ENCODE data around the gene GOLT1A. TPM values are rescaled to one million over a fixed set of nuclear protein-coding genes. Genes with fewer than 3 reads are reported as not detected.

The GOLT1A gene
- total and polyA plus RNA-seq, 7 donors = 9.6 to 12.5 (median 12.0) TPM; not detected in 4

DNA sequence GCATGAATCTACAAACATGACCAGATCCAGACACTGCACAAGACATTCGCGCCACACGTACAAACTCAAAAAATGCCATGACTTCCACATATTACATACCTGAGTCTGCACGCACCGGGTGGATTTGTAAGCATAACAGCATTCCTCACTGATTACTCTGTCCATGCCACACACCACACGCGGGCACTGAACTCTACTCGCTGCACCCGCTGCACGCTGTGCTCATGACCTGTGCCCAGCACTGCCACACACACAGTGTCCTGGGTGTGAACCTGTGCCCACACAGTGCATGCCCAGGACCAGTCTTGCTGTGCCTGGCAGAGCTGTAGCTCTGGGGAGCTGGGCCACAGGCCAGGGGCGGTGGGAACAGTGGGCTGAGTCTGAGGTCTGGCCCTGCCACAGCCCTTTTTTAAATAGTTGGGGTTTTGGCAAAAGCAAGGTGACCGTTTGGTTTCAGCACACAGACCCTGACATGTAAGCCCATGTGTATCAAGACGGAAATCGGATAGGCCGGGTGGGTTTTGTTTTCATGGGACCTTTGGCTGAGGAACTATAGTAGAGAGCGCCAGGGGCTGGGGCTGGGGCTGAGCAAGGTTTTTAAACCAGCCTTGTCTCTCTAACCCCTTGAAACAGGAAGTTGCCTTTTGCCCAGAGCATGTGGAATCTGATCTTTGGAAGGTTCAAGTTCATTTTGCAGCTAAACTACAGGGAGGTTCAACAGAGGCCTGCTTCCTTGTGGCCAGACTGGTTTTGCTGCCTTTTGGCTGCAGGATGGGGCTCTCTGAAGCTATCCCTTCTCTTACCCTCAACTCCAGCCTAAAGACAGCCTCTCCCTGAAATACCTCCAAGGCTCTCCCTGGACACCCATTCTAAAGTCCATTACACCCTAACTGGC is 12.3 kb upstream of the GOLT1A start:
- intact Hi-C loops (cut with DNase I) = no loop called here
- 32 to 77% methylated on average over 16 of the region's 16 CpGs for WGBS, 2 donors
- no peak for TF ChIP-seq POLR2A (IDR thresholded peaks at IDR 0.05)
- TF ChIP-seq EP300 (IDR thresholded peaks at IDR 0.05) = no peak
- TF ChIP-seq, protein P1, sequence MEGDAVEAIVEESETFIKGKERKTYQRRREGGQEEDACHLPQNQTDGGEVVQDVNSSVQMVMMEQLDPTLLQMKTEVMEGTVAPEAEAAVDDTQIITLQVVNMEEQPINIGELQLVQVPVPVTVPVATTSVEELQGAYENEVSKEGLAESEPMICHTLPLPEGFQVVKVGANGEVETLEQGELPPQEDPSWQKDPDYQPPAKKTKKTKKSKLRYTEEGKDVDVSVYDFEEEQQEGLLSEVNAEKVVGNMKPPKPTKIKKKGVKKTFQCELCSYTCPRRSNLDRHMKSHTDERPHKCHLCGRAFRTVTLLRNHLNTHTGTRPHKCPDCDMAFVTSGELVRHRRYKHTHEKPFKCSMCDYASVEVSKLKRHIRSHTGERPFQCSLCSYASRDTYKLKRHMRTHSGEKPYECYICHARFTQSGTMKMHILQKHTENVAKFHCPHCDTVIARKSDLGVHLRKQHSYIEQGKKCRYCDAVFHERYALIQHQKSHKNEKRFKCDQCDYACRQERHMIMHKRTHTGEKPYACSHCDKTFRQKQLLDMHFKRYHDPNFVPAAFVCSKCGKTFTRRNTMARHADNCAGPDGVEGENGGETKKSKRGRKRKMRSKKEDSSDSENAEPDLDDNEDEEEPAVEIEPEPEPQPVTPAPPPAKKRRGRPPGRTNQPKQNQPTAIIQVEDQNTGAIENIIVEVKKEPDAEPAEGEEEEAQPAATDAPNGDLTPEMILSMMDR (IDR thresholded peaks at IDR 0.05) = no peak
- TF ChIP-seq POLR2AphosphoS5 (IDR thresholded peaks at IDR 0.05) = no peak
- Histone ChIP-seq H3K9me3 (no peaks in the 10 kb centered on the region), H3K4me1 (no peaks in the 10 kb centered on the region), H3K36me3 (no peaks in the 10 kb centered on the region), H3K27ac (no peak overlapping the region), H3K4me3 (no peak overlapping the region), H3K27me3 (no peaks in the 10 kb centered on the region)
- no peak for DNase-seq

- no peak overlapping the region for H3K4me3 ChIP-seq
Measured at GRCh38 chr1:204224655-204225054, 10.9 kb upstream of the GOLT1A start.

DNA sequence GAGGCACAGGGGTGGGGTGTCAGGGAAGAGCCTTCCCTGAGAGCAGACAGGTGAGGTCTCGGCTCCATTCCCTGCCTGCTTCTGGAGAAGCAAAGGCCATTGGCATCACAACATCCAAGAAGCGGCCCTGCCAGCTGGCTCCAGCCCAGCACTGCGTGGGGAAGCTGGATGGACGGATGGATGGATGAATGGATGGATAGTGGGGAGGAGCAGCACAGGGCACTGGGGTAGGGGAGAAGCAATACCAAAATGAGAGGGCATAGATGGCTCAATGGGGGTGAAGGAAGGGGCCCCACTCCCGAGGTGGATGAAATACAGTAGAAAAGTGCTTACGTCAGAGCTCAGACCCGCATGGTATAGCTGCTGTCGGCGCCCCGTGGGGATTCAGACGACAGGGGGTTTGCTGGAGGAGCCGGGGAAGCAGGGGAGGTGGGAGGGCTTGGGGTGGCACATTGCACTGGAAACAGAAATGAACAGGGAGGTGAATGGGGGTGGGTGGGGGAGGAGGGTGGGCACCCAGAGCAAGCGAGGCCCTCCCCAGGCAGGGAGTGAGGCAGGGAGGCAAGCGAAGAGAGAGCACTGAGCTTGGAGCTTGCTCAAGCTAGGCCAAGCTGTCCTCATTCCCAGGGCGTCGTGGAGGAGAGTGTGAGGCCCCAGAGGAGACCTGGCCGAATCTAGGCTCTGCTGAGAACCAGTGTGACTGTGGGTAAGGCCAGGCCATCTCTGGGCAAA is 9.5 kb upstream of the GOLT1A start:
- intact Hi-C loops (cut with DNase I) = no loop called here
- 86 to 89% methylated on average over 17 of the region's 17 CpGs for WGBS, 2 donors
- no peaks in the 10 kb centered on the region for H3K4me1 ChIP-seq
- H3K27ac ChIP-seq = no peak overlapping the region
- no peaks in the 10 kb centered on the region for H3K27me3 ChIP-seq
- no peaks in the 10 kb centered on the region for H3K9me3 ChIP-seq
- no peaks in the 10 kb centered on the region for H3K36me3 ChIP-seq
- H3K4me3 ChIP-seq = no peak overlapping the region
- TF ChIP-seq EP300 (IDR thresholded peaks at IDR 0.05) = no peak
- no peak for DNase-seq

More at GRCh38 chr1:204224655-204225054, 10.9 kb upstream of the GOLT1A start:
- Histone ChIP-seq H3K9me3 (no peaks in the 10 kb centered on the region), H3K4me1 (no peaks in the 10 kb centered on the region), H3K27ac (no peak overlapping the region), H3K27me3 (no peaks in the 10 kb centered on the region), H3K36me3 (no peaks in the 10 kb centered on the region)
- intact Hi-C loops (cut with DNase I) = no loop called here
- TF ChIP-seq, protein P1 (IDR thresholded peaks at IDR 0.05) = no peak
- TF ChIP-seq POLR2AphosphoS5 (IDR thresholded peaks at IDR 0.05) = no peak
- no peak for TF ChIP-seq EP300 (IDR thresholded peaks at IDR 0.05)
- no peak for TF ChIP-seq POLR2A (IDR thresholded peaks at IDR 0.05)
- WGBS, 2 donors = 88 to 89% methylated on average over 8 of the region's 8 CpGs
- no peak for DNase-seq

GRCh38 chr1:204222764-204223055 is 8.9 kb upstream of the GOLT1A start:
- DNase-seq = no peak
- Histone ChIP-seq H3K9me3 (no peaks in the 10 kb centered on the region), H3K27me3 (no peaks in the 10 kb centered on the region), H3K4me1 (no peaks in the 10 kb centered on the region), H3K36me3 (no peaks in the 10 kb centered on the region), H3K4me3 (no peak overlapping the region), H3K27ac (no peak overlapping the region)
- TF ChIP-seq POLR2A (IDR thresholded peaks at IDR 0.05) (no peak), EP300 (IDR thresholded peaks at IDR 0.05) (no peak), POLR2AphosphoS5 (IDR thresholded peaks at IDR 0.05) (no peak)
- TF ChIP-seq, protein P1 (IDR thresholded peaks at IDR 0.05) = no peak
- intact Hi-C loops (cut with DNase I) = no loop called here
- 89 to 92% methylated on average over 3 of the region's 3 CpGs for WGBS, 2 donors

DNA sequence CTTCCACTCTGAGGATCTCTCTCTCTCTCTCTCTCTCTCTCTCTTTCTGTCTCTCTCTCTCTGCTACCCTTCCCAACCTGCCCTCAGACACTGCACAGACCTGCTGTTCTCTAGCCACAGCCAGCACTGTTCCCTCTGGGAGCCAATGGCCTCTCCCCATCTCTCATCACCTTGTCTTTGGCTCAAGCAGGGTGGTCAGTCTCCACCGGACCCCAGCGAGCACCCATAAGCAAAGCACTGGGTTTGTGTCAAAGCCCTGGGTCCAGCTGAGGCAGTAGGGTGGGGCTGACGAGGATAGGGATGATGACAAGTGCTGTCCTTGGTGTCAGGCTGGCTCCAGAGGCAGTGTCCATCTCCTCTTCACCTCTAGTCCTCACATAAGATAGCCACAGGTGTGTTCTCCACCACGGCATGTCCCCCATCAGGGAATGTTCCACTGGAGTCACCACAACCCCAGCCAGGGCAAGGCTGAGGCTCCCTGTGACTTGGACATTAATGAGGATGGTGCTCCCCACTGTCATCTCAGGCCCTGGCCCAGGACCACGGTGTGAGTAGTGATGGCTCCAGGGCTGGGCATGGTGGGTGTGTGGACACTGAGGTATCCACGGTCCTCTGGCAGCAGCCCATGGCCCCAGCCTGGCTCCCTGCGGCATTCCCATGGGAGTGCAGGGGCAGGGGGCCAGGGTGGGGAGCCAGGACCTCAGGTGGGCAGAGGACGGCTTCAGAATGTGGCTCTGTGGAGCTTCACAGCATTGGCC is 8.4 kb upstream of the GOLT1A start:
- H3K9me3 ChIP-seq = no peaks in the 10 kb centered on the region
- no peak for DNase-seq
- H3K27ac ChIP-seq = no peak overlapping the region
- 87 to 90% methylated on average over 8 of the region's 8 CpGs for WGBS, 2 donors
- no peak for TF ChIP-seq EP300 (IDR thresholded peaks at IDR 0.05)
- TF ChIP-seq, protein P1 (IDR thresholded peaks at IDR 0.05) = no peak
- no peak for TF ChIP-seq POLR2A (IDR thresholded peaks at IDR 0.05)
- no peak for TF ChIP-seq POLR2AphosphoS5 (IDR thresholded peaks at IDR 0.05)
- no peaks in the 10 kb centered on the region for H3K36me3 ChIP-seq
- no peaks in the 10 kb centered on the region for H3K4me1 ChIP-seq
- no peak overlapping the region for H3K4me3 ChIP-seq
- H3K27me3 ChIP-seq = peaks cover 0 to 3% (median 0%) of the 10 kb centered on the region in 3 donors
- intact Hi-C loops (cut with DNase I) = no loop called here
